Measurements from ENCODE around the gene MUC2.

MUC2 gene

DNA sequence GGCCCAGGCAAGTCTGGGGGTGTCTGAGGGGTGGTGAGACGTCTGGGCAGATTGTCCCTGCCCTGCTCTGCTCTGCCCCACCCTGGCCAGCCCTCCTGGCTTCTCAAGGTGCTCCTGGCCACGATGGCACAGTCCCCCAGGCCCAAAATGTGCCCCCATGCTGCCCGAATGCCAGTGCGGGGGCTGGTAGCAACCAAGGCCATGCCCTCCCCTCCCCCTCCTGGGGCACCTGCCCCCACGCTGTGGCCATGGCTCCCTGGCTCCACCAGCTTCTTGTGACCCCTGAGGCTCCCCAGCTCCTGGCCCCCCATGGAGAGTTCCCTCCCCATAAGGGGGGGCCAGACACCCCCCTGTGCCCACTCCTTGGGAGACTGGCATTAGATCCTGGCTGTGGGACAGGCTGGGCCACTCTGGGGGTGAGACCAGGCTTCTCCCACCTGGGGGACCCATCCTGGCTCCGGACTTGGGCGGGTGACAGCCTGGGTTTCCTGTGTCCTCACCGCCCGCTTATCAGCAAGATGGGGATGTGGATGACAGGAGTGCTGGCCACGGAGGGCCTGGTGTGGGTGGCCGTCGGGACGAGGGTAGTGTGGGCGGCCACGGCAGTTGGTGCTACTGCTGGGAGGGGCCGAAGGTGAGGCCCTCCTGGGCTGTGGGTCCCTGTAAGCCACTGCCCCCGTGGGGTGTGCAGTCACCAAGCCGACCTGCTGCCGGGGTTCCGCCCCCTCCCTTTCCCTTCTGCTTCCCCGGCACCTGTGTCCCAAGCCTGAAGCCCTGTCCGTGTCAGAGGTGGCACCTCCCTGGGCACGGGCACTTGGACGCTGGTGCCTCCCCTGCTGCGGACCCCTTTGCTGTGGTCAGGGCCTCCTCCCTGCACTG is 22.3 kb upstream of the MUC2 start:
- no peak for DNase-seq

DNA sequence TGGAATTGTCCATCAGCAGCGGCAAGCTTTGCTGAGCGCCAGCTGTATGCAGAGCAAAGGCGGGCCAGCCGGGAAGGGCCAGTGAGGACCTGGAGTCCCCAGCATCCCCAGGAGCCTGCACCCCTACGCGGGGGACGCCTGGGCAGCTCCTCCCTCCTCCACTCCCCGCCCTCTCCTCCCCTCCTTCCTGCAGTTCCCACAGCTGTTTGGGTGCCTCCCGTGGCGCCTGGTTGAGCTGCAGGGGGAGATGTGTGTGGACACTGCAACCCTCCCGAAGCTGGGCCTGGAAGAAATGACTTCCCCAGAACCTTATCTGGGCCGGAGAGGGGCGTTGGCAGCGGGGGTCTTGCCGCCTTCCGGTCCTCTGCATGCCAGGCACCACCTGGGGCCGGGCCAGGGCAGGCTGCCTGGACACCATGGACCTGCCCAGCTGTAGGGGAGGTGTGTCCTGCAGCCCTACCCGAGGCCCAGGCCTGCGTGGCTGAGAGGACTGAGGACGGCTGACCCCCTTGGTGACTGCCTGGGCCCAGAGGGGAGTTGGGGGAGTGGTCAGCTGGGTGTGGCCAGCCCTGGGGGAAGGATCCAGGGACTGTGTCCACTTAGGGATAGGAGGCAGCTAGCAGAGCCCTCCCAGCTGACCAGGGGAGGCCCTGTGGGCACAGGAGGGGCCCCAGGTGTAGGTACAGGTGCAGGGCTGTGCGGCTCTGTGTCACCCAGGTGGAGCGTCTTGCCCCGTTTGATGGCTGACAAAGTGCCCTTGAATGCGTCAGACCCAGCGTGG is 21.4 kb upstream of the MUC2 start:
- DNase-seq = no peak

DNA sequence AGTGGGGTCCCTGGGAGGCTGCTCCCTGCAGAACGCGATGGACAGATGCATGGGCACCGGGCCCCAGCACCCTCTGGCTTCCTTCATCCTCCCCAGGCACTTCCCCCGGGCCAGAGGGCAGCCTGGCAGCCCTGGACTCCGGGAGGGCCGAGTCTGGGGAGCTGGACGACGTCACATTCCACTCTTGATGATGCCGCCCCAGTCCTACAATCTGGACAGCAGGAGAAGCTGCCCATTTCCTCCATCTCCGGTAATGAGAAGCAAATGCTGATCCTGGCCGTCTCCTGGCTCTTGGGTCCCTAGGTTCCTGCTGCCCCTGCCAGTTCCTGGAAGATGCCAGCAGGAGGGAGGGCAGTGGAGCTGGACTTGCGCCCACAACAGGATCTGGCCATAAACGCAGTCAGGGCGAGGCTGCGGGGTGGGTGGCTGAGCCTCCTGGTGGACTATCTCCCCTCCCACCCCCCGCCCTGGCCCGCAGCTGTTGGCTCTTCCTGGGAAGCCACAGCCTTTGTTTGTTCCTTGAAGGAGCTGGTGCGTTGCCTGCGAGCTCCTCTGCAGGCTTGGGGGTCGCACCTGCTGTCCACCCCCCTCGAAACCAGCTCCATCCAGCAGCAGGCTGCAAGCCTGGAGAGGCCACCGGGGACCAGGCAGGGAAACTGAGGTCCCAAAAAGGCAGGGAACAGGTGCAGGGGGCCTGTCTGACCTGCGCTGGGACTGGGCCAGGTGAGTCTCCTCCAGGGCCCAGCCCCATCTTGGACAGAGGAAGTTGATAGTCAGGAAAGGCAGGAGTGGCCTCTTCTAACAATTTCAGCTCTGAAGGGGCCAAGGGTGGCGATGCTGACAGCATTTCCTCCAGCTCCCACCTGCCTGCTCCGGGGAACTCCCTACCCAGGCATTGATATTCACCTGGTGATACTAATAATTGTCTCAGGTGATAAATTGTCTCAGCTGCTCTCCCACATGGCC is 20.2 kb upstream of the MUC2 start:
- no peak for DNase-seq

- no peak for DNase-seq
Observed at GRCh38 chr11:1055109-1055703, 19.5 kb upstream of the MUC2 start.

- no peak for DNase-seq
Observed at GRCh38 chr11:1055990-1056771, 18.5 kb upstream of the MUC2 start.

DNA sequence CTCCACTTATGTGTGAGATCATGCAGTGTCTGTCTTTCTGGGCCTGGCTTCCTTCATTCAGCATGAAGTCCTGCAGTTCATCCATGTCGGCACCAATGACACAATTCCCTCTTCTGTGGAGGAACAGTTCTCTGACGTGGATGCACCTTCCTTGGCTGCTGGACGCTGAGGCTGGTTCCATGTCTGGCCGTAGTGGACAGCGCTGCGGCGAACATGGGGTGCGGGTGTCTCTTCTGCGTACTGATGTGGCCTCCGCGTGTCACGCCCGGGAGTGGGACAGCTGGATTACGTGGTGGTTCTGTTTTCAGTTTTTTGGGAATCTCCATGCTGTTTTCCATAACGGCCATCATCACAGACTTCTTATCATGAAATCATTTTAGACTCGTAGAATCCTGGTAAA is 16.9 kb upstream of the MUC2 start:
- no peak for DNase-seq

DNA sequence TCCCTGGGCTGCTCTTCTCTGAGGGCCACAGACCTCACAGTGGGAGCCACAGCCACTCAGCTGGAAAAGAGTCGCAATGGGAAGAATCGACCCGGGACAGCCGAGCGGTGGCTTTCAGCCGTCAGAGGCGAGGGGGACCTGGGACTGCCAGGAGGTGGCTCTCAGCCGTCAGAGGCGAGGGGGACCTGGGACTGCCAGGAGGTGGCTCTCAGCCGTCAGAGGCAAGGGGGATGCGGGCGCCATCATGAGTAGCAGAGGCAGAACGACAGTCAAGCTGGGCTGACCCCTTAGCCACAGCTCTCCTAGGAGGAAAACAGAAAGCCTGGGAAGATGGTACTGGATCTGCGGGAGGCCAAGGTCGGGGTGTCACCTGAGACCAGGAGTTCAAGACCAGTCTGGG is 14.9 kb upstream of the MUC2 start:
- DNase-seq = no peak

DNA sequence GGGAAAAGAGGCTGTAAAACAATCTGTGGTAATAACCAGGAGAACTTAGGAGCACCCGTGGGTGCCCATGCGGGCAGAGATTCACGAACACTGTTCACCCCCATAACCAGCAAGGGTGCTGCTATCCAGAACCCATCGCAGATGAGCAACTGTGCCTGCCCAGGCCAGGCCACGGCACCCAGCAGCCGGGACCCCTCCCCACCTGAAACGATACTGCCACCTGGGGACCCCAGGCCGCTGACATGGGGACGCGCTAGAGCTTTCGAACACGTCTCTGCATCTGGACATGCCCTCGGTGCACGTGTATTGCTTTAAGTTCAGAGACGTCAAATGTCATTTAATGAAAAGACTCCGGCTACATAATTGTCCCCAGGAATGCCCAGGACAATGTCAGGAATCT is 14.3 kb upstream of the MUC2 start:
- no peak for DNase-seq

GRCh38 chr11:1060852-1061616 is 13.6 kb upstream of the MUC2 start:
- DNase-seq = no peak

GRCh38 chr11:1062075-1062820 is 12.4 kb upstream of the MUC2 start:
- DNase-seq = no peak

- no peak for DNase-seq
Observed at GRCh38 chr11:1064167-1064566, 10.5 kb upstream of the MUC2 start.

DNA sequence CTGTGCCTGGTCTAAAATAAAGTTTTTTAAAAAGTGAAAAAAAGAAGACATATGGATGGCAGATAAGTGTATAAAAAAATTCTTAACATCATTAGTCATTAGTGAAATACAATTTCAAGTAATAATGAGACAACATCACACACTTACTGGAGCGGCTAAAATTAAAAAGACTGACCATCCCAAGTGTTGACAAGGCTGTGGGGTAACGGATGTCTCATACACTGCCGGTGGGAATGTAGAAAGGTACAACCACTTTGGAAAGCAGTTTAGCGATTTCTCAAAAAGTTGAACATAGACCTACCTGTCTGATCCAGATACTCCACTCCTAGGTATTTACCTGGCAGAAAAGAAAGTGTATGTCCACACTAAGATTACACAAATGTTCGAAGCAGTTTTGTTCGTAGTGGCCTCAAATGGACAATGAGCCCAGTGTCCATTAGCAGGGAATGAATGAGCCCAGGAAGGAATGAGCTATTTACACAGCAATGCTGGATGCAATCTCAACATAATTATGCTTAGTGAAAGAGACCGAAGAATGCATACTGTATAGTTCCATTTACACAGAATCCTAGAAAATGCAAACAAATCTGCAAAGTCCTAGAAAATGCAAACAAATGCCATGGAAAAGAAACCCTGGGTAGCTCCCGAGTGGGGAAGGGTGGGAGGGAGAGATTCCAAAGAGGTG is 6.7 kb upstream of the MUC2 start:
- no peak for DNase-seq

DNA sequence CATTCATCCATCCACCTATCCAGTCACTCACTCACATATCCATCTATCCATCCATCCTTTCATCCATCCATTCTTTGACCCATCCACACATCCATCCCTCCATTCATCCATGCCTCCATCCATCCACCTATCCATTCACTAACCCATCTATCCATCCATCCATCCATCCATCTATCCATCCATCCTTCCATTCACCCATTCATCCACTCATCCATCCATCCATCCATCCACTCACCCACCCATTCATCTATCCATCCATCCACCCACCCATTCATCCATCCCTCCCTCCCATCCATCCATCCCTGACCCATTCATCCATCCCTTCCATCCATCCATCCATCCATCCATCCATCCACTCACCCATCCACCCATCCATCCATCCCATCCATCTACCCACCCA is 4.9 kb upstream of the MUC2 start:
- no peak for DNase-seq

- no peak for DNase-seq
Observed at GRCh38 chr11:1070594-1071462, 3.8 kb upstream of the MUC2 start.

- no peak for DNase-seq
Observed at GRCh38 chr11:1071571-1072115, 3.0 kb upstream of the MUC2 start.

- DNase-seq = no peak
Observed at GRCh38 chr11:1072116-1072820, 2.4 kb upstream of the MUC2 start.

DNA sequence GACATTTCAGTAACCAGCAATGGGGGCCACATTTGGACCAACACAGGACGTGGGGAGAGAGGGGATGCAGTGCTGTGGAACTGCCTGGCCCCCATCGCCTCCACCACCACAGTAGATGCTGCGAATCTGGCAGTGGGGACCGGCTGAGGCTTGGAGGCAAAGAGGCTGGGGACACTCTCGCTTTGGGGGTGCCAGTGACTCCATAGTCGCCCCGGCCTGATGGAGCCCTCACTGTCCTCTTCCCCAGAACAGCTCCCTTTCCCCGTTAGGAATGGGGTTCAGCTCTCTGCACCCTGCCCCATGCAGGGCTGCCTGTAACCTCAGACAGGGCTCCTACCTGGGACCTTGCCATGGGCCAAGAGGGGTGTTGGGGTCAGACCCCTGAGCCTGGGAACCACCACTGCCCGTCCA is 1.8 kb upstream of the MUC2 start:
- DNase-seq = no peak

Data from stimulated activated CD4-positive, alpha-beta T cell treated with anti-CD3 and anti-CD28 coated beads, Interleukin-4, amount 100 ng/mL, for 1 hour (primary cell).